Gastrocnemius medialis (tissue), 4 donors: ENCODE measurements around the gene HOXB2.

Experiments
- POLR2A ChIP-seq, 2 donors: fragments of 450-650 bp; IDR thresholded peaks; one replicate each; pipeline ENCODE4 v1.6.1; 2017; ENCODE audit warnings: antibody characterized with exemption in 2 of 2, mild to moderate bottlenecking in 2 of 2, moderate library complexity in 2 of 2
- TF ChIP-seq, protein P1 (sequence below), 5 experiments: fragments of 450-650 bp in 3 of 5; fragments of 200-600 bp in 2 of 5; sonication (generic) in 2 of 5; IDR thresholded peaks in 4 of 5; conservative IDR thresholded peaks in 1 of 5; 1 replicate in 4 of 5; 2 replicates in 1 of 5; pipeline ENCODE4 v1.5.1; 2016 to 2019; ENCODE audit warnings: antibody characterized with exemption in 5 of 5, mild to moderate bottlenecking in 3 of 5, moderate library complexity in 3 of 5

DNA sequence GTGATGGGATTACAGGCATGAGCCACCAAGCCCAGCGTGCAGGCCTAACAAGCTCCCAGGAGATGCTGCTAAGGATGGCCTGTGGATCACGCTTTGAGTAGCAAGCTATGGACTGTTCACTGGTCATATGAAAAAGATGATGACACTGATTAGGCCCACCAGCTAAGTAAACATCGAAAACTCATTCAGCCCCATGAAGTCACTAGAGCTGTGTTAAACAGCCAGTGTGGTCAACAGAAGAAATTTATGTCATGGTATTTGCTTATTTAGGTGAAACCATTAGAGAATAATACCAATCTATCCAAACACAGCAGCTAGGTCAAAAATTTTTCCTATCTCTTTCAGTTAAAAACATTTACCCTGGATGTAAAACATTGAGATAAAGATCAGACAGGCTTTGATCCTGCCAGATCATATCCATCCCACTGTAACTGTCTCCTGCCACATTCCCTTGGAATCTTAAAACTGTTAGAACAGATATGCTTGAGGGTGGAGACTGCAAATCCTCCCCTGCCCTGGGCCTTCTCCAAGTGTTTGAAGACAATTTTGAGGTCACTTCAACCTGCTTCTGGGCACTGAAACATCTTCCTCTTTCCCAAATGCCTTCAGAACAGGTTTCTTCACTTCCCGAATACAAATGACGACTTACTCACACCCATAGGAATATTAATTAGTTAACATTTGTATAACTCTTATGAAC is 45.0 kb downstream of the HOXB2 start:
- TF ChIP-seq, protein P1, sequence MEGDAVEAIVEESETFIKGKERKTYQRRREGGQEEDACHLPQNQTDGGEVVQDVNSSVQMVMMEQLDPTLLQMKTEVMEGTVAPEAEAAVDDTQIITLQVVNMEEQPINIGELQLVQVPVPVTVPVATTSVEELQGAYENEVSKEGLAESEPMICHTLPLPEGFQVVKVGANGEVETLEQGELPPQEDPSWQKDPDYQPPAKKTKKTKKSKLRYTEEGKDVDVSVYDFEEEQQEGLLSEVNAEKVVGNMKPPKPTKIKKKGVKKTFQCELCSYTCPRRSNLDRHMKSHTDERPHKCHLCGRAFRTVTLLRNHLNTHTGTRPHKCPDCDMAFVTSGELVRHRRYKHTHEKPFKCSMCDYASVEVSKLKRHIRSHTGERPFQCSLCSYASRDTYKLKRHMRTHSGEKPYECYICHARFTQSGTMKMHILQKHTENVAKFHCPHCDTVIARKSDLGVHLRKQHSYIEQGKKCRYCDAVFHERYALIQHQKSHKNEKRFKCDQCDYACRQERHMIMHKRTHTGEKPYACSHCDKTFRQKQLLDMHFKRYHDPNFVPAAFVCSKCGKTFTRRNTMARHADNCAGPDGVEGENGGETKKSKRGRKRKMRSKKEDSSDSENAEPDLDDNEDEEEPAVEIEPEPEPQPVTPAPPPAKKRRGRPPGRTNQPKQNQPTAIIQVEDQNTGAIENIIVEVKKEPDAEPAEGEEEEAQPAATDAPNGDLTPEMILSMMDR (IDR thresholded peaks at IDR 0.05 in 4 of 5, conservative IDR thresholded peaks at IDR 0.05 in 1 of 5), result no peak
- no peak for TF ChIP-seq POLR2A (IDR thresholded peaks at IDR 0.05)
